SK-MEL-5 (cell line): ENCODE data around the gene ZNF655. TPM values are rescaled to one million over a fixed set of nuclear protein-coding genes. Genes with fewer than 3 reads are reported as not detected.
"Not testable (repeated sequence)": the region's sequence is repeated elsewhere in the genome, so short reads cannot be mapped to it uniquely, and the experiment has no call there.

Source experiments
- DNase-seq: peaks from one replicate; pipeline ENCODE4 v3.0.0-alpha.2; 2016; ENCODE audit warnings: low read depth, low spot score
- in situ Hi-C: cut with HindIII; loops from 2 replicates; pipeline ENCODE4 v1.10.0; 2016; ENCODE audit warnings: low sequenced_read_pairs, high pct_unique_total_duplicates, low pct_unique_long_range_greater_than_20kb
- total RNA-seq: library from RNA; depleted of rRNA; stranded (reverse); fragments of >200 nt; shearing (Covaris generic); gene quantifications from 2 replicates; pipeline ENCODE4 v1.2.3, GENCODE V29; 2014

The ZNF655 gene
- total RNA-seq, 1 experiment from 2014 or later: 105 TPM

DNA sequence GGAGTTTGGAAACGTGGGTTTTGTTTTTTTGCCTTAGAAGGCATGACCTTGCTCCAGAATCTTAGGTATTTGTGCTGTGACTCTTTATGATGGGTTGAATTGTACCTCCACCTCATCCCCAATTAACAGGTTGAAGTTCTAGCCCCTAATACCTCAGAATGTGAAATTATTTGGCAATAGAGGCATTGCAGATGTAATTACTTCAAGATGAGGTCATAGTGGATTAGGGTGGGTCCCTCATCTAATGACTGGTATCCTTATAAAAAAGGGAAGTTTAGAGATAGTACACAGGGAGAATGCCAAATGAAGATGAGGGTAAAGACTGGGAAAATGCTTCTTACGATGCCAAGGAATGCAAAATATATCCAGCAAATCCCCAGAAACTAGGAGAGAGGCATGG is 3.5 kb upstream of the ZNF655 start:
- in situ Hi-C loops: no loop called here
- no peak for DNase-seq

DNA sequence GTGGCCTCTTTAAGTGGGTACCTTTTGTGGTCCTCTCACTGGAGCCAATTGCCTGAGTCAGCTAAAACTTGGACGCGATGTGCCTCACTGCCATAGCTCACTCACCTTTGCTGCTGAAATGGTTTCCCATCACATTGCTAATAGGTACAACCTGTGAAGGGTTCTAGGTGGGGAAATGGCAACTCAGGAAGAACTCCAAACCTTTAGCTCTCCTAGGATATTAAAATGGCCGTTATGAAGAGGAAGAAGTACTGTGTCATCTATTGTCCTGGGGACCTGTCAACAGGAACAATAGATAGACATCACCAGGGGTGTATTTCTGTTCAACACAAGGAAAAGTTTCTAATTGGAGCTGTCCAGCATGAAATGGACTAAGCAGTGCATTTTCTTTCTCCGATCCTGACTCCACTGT is 1.2 kb upstream of the ZNF655 start:
- in situ Hi-C loops: no loop called here
- no peak for DNase-seq

DNA sequence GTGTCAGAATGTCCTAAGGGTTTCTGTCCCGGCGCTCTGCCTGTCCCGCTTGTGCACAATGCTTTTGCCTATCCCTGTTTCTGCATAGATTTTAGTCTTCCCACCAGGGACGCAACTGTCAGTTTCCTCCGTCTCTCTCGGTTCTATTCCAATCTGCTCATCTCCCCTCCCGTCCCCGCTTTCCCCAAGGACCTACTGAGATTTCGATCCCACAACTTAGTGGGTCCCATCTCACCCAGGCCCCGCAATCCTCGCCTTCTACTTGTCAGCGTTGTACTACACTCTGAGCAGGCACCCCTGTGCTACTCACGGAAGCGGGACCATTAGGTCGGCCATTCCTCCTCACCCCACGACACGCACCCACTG is 519 bp upstream of the ZNF655 start:
- in situ Hi-C loops: no loop called here
- DNase-seq: no peak

DNA sequence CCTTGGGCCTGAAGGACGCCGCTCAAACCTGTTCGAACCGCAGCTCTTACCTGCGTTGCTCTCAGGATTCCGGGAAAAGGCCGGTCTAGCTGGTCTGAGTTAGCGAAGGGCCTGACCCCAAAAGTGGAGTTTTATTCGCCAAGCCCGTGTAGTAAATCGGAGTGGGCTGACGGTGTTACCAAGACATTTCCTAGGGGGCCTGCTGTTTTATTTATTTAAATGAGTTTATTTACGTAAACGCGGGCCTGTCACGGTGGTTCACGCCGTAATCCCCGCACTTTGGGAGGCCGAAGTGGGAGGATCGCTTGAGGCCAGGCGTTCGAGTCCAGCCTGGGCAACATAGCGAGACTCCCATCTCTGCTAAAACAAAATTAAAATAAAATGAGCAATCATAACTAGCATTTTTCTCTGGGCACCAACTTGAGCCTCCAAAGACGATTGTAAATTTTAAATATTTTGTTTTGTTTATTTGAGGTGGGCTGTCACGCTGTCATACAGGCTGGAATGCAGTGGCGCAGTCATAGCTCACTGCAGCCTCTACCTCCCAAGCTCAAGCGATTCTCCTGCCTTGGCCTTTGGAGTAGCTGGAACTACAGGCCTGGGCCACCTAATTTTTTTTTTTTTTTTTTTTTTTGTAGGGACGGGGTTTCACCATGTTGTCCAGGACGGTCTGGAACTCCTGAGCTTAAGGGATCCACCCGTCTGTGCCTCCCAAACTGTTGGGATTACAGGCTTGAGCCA is 903 bp downstream of the ZNF655 start:
- DNase-seq: no peak
- in situ Hi-C loops: no loop called here

DNA sequence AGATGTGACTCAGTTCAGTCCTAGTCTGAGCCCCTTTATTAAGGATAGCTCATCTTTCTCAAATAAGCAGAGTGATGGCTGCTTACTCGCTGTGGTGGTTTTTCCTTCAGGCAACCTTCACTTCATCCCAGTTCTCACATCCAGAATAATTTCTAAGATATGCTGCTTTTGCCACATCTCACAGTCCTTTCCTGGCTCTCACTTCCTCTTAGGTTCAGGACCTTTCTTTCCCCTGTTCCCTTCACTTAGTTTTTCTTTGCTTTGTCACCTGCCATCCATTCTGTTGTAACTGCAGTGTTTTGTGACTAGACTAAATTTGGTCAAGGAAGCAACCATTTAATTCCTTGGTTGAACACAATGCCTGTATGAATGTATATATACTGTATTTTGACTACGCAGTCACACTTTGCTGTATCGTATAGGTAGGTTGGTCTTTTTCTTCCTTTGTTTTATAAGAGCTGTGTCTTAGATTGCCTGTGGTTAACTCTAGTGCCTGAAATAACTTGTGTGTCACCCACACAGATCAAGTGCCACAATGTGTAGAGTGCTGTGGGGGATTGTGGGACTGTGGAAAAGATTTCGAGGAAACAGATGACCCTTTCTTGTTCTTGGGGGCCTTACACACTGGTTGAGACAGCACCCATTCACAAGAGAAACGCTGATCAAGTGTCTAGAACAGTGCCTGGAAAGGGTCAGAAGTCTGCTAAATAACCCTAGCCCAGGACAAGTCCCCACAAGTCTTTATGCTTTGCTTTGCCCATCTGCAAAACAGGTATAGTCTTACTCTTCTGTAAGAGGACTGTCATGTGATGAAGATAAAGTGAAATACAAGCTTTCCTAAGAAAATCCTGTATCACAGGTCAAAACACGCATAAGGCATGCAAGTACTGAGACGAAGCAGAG is 2.6 kb downstream of the ZNF655 start:
- DNase-seq: no peak
- in situ Hi-C loops: no loop called here

DNA sequence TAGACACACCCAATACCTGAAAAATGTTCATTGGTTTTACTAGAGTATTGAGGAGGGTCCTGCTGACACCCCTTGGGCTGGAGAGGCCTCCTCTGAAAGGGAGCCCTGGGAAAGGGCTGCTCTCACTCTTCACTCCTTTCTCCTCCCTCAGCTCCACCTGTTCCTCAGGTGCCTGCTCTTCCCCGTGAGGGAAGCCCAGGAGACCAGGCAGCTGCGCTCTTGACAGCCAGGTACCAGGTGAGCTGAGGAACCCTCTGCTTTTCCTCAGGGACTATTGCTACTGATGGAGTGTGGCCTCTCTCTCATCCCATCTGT is 3.3 kb downstream of the ZNF655 start:
- DNase-seq: no peak
- in situ Hi-C loops: no loop called here

DNA sequence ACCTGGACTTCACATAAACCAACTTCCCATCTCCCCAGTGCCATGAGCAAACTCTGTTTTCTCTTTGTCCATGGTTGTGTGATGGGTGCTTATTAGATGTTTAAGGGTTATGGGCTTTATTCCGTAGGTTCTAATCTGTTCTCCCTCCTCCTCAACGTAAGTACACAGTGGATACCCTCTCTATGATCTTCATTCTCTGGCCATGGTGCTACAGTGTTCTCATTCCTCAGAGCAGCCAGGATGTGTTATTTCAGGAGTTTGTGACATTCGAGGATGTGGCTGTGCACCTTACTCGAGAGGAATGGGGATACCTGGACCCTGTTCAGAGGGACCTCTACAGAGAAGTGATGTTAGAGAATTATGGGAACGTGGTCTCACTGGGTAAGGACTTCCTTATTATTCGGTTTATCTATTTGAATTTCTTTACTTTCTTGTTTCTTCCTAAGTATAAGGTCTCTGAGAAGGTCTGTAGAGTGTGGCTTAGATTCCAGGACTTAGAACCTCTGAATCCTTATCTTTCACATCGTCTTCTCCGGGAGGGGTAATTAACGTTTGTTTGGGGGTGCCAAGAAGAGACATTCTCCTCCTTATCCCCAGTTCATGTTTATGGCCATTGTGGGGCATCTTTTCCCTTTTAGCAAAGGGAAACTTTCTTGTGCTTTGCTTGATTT is 3.8 kb downstream of the ZNF655 start:
- DNase-seq: no peak
- in situ Hi-C loops: no loop called here

DNA sequence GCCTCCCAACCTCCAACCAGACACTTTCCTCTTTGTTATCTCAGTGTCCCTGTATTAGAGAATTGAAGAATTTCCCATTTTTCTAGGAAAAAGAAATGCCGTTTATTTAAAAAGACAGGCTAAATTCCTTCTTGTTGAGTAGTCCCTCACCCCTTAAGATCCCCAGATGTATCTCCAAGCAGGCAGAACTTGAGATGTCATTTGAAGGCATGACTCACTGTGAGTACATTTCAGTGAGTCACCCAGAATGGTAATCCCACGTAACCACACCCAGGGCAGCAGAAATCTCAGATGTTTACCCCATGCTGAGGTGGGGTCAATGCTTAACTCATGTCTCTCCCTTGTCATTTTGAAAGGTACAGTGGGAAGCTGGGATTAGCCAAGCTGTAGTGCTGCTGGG is 4.4 kb downstream of the ZNF655 start:
- in situ Hi-C loops: no loop called here
- DNase-seq: no peak

DNA sequence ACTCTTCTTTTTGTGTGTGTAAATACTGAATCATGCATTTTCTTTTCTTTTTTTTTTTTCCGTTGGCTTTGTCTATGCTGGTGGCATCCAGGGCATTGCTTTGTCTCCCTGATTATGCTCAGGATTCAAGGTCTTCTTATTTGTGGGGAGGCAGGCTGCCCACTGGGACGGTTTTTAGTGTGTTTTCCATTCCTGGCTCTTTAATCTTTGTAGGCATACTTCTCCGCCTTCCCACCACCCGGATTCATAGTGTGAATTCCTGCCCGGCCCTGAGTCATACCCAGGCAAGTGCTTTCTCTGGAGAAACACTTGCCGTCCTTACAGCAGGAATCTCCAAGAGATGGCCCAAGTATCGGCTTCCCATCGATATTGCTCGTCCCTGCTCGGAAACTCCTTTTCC is 5.2 kb downstream of the ZNF655 start:
- in situ Hi-C loops: no loop called here
- DNase-seq: no peak

DNA sequence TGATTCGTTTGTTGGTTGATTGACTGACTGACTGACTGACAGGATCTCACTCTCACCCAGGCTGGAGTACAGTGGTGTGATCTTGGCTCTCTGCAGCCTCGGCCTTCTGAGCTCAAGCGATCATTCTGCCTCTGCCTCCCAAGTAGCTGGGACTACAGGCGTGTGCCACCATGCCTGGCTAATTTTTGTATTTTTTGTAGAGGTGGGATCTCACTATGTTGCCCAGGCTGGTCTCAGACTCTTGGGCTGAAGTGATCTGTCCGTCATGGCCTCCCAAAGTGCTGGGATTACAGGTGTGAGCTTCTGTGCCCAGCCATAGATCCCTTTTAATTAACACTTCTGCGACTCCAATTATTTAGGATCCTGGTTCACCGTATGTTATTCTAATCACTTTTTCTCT is 10.3 kb downstream of the ZNF655 start:
- DNase-seq, in situ Hi-C loops: not testable (repeated sequence)

DNA sequence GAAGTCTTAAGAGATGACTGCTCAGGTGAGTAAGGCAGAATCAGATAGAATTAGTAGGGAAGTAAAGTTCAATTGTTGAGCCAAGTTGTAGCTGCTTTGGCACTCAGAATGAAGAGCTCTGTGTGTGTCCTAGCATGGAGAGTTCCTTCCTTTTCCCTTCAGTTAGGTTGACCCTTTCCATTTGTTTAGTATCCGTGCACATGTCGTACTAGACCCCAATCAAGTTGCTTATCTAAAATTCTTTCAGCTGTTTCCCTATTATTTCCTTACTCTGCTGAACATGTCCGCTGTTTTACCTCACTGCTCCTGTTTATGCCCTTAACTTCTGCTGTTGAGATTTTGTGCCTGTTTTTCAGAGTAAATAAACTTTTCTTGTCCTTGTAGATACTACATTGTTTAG is 13.3 kb downstream of the ZNF655 start:
- DNase-seq: no peak
- in situ Hi-C loops: no loop called here

DNA sequence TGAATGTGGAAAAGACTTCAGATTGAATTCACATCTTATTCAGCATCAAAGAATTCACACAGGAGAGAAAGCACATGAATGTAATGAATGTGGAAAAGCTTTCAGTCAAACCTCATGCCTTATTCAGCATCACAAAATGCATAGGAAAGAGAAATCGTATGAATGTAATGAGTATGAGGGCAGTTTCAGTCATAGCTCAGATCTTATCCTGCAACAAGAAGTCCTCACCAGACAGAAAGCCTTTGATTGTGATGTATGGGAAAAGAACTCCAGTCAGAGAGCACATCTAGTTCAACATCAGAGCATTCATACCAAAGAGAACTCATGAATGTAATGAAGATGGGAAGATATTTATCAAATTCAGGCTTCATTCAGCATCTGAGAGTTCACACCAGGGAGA is 14.8 kb downstream of the ZNF655 start:
- in situ Hi-C loops: no loop called here
- no peak for DNase-seq

DNA sequence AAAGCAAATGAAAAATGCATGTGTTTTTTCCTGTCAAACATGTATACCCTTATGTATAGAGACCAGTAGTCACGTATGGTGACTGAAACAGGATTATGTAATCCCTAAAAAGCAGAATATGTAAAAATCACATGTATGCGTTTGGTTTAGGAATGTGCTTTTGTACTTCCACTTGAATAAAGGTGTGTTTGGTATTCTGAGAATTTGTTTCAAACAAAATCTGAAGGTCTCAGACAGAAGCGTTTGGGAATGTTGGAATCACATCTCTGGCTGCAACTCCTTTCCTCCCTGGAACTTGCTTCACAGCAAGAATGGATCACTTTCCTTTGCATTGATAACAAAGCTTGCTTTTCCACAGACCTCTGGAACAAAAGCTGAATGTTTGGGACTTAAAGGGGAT is 17.8 kb downstream of the ZNF655 start:
- no peak for DNase-seq
- in situ Hi-C loops: no loop called here

DNA sequence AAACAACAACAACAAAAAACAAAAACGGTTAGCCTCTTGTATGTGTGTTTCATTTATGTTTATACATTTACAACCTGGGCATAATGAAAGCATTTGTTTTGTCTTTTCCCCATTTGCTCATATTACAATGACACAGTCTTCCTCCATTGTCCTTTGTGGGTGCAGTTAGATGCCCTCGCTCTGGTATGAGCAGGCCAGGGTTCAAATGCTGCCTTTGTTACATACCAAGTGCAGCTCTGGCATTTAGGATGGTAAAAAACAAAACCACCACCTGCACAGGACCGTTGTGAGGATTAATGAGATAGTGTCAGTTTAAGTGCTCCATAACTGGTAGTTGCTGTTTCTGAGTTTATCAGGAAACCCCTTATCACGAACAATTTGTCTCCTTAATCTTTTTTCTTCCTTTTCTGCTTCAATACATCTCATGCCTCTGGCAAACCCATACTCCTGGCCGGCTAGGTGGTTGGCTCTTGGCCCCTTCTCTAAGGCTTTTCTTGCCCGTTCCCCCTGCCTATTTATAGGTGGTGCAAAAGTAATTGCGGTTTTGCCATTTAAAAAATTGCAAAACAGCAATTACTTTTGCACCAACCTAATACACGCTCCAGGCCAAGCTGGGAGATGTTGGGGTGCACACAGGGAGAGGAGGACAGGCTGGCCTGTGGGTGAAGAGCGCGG is 21.0 kb downstream of the ZNF655 start:
- no peak for DNase-seq
- in situ Hi-C loops: no loop called here

DNA sequence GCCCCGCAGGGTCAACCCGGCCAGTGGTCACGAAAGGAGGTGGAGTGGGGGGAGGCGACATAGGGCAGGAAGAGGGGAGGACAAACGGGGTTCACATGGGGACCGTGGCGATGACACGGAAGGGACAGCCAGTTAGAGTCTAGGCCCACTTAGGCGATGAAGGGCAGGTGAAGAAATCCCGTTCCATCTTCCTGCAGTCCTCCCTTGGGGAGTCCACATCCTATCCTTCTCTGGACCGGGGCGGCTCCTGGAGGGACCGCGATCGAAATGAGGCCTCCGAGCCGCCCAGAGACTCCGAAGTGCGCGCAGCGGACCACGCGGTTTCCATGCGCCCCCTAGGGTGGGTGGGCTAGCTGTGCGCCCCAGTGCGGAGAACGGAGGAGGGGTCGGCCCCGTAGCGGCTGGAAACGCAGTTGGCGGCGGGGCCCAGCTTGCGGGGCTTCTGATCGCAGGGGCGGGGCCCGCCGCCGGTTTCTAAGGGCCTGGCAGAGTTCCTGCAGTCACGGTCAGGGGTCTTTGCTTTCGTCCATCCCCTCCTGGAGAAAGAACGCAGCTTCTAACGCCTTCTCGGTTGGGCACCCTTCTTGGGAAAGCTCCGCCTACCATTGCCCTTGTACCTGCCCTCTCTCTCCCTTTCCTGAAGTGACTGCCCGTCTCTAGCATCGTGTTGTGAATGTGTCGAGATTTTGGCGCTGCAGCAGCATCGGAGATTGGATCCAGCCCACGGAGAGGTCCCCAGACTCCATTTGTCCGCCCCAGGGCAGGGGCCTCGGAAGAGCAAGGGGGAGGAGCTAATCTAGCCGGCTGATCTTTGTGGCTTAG is 21.7 kb downstream of the ZNF655 start:
- DNase-seq: peak; percentile 45
- in situ Hi-C loops: no loop called here

DNA sequence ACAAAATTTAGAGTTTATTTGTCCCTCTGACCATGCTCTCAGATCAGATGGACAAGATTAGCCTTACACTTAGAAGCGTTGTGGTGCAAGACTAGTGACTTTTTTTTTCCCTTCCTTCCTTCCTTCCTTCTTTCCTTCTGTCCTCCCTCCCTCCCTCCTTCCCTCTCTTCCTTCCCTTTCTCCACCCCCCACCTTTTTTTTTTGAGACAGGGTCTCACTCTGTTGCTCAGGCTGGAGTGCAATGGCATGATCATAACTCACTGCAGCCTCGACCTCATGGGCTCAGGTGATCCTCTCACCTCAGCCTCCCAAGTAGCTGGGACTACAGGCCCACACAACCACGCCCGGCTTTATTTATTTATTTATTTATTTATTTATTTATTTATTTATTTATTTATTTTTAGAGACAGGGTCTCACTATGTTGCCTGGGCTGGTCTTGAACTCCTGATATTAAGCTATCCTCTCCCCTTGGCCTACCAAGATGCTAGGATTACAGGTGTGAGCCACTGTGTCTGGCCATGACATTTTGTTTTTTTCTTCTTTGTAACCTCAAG is 22.4 kb downstream of the ZNF655 start:
- in situ Hi-C loops, DNase-seq: not testable (repeated sequence)

DNA sequence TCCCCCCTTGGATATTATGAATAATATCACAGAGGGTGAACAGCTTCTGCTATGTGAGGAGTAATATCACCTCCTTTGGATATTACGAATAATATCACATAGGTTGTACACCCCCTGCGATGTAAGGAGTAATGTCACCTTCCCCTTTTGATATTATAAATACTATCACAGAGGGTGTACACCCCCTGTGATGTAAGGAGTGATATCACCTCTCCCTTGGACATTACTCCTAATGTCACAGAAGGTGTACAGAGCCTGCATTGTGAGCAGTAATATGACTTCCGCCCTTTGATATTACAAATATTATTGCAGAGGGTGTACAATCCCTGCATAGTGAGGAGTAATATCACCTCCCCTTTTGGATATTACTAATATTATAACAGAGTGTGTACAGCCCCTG is 30.4 kb downstream of the ZNF655 start:
- in situ Hi-C loops: no loop called here
- DNase-seq: no peak
